Urinary bladder (tissue), 4 donors: ENCODE measurements around the gene TTYH1. TPM values are rescaled to one million over a fixed set of nuclear protein-coding genes. Genes with fewer than 3 reads are reported as not detected.
"Not testable (repeated sequence)": the region's sequence is repeated elsewhere in the genome, so short reads cannot be mapped to it uniquely, and the experiment has no call there.

Experiments
- DNase-seq: peaks from one replicate; pipeline ENCODE4 v3.0.0-alpha.2; 2015; ENCODE audit errors: extremely low spot score
- H3K27ac ChIP-seq: one replicate; pipeline ENCODE4 v1.5.1; 2013; ENCODE audit warnings: low read depth, mild to moderate bottlenecking, moderate library complexity
- H3K36me3 ChIP-seq: one replicate; pipeline ENCODE4 v1.6.1; 2013; ENCODE audit warnings: mild to moderate bottlenecking, moderate library complexity; ENCODE audit not compliant: insufficient read depth
- H3K4me1 ChIP-seq: one replicate; pipeline ENCODE4 v1.6.1; 2013; ENCODE audit warnings: mild to moderate bottlenecking, moderate library complexity; ENCODE audit not compliant: insufficient read depth
- H3K4me3 ChIP-seq: one replicate; pipeline ENCODE4 v1.5.1; 2013; ENCODE audit warnings: low read depth, low read length
- WGBS: extraction: QIAGEN DNeasy Blood & Tissue Kit; methylation state at CpG from one replicate; pipeline ENCODE4 v1.1.7; 2013; 5-methylcytosine and 5-hydroxymethylcytosine counted together
- polyA plus RNA-seq: library from polyadenylated mRNA; stranded (reverse); fragments of 200-250 nt; gene quantifications from one replicate; pipeline ENCODE4 v1.2.3, GENCODE V29; 2013
- total RNA-seq: library from RNA; depleted of rRNA; stranded (reverse); fragments of >200 nt; gene quantifications from one replicate; pipeline ENCODE4 v1.2.3, GENCODE V29; 2014
- donor health status: healthy with polysubstance abuse.
- donor health status: healthy.

TTYH1 gene
- total and polyA plus RNA-seq, 2 donors, result 3.6 to 3.7 TPM

DNA sequence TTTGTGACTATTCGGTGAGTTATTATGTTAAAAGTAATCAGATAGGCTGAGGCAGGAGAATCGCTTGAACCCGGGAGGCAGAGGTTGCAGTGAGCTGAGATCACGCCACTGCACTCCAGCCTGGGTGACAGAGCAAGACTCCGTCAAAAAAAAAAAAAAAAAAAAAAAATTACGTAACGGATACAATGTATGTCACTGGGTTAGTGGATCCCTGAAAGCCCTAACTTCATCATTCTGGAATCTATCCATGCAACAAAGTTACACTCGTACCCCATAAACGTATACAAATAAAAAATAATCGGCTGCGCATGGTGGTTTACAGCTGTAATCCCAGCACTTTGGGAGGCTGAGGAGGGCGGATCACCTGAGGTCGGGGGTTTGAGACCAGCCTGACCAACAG is 33.2 kb upstream of the TTYH1 start:
- H3K4me3 ChIP-seq, H3K4me1 ChIP-seq, H3K36me3 ChIP-seq, DNase-seq, H3K27ac ChIP-seq: not testable (repeated sequence)
- 84% methylated on average over 13 of the region's 13 CpGs for WGBS

DNA sequence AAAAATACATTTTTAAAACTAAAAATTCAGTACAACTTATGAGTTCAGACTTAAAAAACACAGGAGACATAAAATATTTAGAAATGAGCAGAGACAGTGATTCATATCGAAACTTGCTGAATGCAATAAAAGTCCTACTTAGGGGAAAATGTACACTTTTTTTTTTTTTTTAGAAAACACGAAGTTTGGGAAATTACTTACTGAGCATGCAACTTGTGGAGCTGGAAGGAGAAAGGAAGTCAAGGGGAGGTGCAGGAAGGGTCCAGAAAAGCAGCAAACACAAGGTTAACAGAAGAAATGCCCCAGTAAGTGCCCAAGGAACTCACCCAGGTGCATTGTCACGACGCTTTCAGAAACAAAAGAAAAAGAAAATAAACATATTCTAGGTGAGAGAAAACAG is 31.9 kb upstream of the TTYH1 start:
- H3K36me3 ChIP-seq, result no peaks in the 10 kb centered on the region
- no peak overlapping the region for H3K27ac ChIP-seq
- no peak for DNase-seq
- no peaks in the 10 kb centered on the region for H3K4me1 ChIP-seq
- no peak overlapping the region for H3K4me3 ChIP-seq
- 64% methylated on average over 4 of the region's 4 CpGs for WGBS

DNA sequence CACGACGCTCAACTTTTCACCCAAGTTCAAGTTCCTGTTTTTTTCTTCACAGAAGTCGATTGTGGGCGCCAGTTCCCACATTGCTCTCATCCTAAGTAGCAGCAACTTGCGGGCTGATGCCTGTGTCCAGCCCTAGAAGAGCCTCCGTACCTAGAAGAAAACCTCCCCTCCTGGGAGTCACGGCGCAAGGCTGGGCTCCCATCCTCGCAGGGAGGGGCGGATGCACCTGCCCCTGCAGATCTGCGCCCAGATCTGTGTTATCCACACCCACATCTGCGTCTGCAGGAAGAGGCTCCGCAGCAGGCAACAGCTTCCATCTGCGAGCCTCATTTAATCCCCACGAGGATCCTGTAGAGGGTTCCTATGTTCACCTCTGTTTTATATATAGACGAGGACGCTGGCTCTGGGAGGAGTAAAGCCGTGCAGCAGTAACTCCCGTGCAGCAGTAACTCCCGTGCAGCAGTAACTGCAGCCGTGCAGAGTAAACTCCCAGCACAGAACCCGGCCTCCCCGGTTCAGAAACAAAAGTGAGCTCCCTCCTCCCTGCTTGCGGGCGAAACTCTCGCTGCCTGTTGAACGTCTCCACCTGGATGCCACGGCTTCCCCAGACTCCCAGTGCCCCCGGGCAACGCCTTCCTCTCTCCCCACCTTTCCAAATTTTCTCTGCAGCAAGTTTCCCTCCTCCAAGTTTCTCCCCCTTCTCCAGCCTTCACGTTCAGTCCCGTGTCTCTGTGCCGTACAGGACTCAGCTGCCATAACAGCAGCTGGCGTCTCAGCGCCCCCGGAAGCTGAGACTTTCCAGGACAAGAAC is 27.1 kb upstream of the TTYH1 start:
- no peak for DNase-seq
- H3K36me3 ChIP-seq, result no peaks in the 10 kb centered on the region
- no peaks in the 10 kb centered on the region for H3K4me1 ChIP-seq
- no peak overlapping the region for H3K27ac ChIP-seq
- whole genome bisulfite sequencing, result 5% methylated on average over 36 of the region's 36 CpGs
- peak overlapping the region; percentile 10 for H3K4me3 ChIP-seq

DNA sequence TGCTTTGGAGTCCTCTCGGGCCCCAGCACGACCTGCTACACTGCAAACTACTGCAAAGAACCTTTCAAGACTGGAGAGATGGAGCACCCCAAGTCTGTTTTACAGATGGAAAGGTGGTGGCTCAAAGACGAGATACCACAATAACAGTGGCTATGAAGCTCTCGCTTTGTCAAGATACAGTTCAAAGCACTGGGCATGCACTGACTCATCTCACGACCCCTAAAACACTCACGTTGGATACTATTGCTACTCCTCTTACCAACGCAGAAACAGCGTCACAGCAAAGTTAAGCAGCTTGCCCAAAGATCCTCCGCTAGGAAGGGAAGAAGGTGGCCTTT is 26.5 kb upstream of the TTYH1 start:
- DNase-seq, result no peak
- H3K4me3 ChIP-seq, result no peak overlapping the region
- H3K36me3 ChIP-seq, result no peaks in the 10 kb centered on the region
- WGBS, result 41% methylated on average over 9 of the region's 9 CpGs
- no peaks in the 10 kb centered on the region for H3K4me1 ChIP-seq
- no peak overlapping the region for H3K27ac ChIP-seq

DNA sequence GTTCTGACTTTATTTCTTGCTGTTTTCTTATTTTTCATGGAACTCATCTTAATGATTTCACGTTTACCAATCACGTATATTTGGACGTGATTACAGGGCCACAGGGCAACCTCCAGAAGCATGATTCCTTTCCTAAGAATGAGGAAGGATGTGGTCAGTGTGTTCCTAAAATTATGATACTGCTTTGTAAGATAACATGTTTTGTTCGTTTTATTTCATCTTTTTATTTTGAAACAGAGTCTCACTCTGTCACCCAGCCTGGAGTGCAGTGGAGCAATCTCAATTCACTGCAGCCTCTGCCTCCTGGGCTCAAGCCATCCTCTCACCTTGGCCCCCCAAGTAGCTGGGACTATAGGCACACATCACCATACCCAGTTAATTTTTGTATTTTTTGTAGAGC is 25.7 kb upstream of the TTYH1 start:
- H3K36me3 ChIP-seq, result no peaks in the 10 kb centered on the region
- no peak overlapping the region for H3K27ac ChIP-seq
- no peak overlapping the region for H3K4me3 ChIP-seq
- WGBS, result 60% methylated on average over 4 of the region's 4 CpGs
- H3K4me1 ChIP-seq, result no peaks in the 10 kb centered on the region
- no peak for DNase-seq

DNA sequence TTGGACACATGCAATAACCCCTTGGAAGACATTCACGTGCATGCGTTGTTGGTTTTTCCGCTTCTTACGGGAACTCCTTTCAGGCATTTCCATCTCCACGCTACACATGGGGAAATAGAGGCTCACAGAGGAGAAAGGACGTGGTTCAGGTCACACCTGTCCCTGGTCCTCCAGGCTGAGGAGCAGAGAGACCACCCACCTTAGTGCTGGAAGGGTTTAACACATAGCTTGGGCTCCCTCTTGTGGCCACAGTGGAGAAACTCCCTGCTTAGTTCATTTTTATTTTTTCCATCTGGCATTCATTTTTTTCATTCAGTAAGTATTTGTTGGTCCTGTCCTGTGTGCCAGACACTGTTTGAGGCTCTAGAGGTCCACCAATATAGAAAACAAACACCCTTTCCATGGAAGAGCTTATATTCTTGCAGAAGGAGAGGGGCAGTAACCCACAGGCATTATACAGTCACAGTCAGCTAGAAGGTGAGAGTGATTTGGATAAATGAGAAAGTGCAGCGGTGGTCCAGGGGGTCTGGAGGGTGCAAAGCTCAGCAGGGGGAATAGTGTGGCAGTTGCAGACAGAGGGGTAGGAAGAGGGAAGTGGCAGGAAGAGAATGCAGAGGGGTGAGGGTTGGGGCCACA is 24.2 kb upstream of the TTYH1 start:
- WGBS, result 24% methylated on average over 7 of the region's 7 CpGs
- H3K36me3 ChIP-seq, result no peaks in the 10 kb centered on the region
- no peaks in the 10 kb centered on the region for H3K4me1 ChIP-seq
- DNase-seq, result peak; percentile 43
- no peak overlapping the region for H3K4me3 ChIP-seq
- H3K27ac ChIP-seq, result no peak overlapping the region

DNA sequence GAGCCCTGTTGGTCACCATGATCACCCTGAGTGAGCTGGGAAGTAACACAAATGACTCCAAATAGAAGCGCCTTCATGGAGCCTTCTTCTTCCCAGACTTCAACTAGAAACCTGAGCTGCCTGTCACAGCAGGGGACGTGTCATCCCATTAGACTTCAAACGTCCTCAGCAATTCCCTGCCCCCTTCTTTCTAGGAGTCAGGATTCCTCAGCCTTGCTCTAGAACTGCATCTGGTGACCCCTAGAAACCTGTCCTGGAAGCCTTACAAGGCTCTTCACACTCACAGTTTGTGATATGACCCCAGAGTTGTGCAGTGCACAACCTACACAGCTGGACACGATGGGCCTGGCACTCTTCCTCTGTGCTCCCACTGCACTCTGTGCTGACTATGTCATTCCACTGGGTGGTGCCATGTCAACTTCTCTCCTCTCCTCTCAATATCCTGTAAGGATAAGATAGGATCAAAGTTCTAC is 23.6 kb upstream of the TTYH1 start:
- no peak for DNase-seq
- no peak overlapping the region for H3K4me3 ChIP-seq
- H3K27ac ChIP-seq, result no peak overlapping the region
- H3K36me3 ChIP-seq, result no peaks in the 10 kb centered on the region
- 31% methylated on average over 4 of the region's 4 CpGs for WGBS
- no peaks in the 10 kb centered on the region for H3K4me1 ChIP-seq

DNA sequence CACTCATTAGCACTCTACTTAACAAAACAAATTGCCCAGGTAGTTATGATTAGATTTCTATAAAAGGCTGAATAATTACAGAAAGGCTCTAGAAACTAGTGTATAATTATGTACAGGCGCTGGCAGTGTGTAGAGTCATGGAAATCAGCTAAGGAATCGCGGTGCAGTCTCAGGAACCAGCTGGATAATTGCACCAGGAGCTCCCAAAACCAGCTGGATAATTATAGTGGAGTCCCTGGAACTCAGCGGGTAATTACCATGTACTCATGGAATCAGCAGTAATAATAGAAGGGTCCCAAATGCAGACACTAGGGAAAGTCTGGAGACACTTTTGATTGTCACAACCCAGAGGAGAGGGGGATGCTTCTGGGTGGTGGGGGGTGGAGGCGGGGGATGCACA is 23.2 kb upstream of the TTYH1 start:
- Histone ChIP-seq H3K27ac (no peak overlapping the region), H3K4me1 (no peaks in the 10 kb centered on the region), H3K36me3 (no peaks in the 10 kb centered on the region), H3K4me3 (no peak overlapping the region)
- 84% methylated on average over 5 of the region's 5 CpGs for WGBS
- no peak for DNase-seq

DNA sequence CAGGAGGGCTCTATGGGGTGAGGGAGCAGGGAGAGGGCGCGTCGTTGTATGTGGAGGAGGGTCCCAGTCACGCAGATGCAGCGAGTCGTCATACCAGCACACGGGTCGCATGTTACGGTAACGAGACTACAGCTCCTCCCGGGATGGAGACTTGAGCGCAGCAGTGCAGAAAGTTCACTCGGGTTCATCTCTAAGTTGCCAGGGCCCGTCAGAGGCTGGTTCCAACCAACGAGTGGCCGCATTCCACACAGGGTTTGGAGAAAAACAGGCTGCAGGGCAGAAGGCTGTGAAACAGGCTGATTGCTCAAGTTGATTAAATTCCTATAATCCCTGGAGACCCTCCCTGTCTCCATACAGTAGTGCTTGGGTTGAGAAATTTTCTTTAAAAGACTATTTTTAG is 21.9 kb upstream of the TTYH1 start:
- no peak overlapping the region for H3K4me3 ChIP-seq
- H3K36me3 ChIP-seq, result no peaks in the 10 kb centered on the region
- no peaks in the 10 kb centered on the region for H3K4me1 ChIP-seq
- no peak overlapping the region for H3K27ac ChIP-seq
- no peak for DNase-seq
- WGBS, result 77% methylated on average over 16 of the region's 16 CpGs

DNA sequence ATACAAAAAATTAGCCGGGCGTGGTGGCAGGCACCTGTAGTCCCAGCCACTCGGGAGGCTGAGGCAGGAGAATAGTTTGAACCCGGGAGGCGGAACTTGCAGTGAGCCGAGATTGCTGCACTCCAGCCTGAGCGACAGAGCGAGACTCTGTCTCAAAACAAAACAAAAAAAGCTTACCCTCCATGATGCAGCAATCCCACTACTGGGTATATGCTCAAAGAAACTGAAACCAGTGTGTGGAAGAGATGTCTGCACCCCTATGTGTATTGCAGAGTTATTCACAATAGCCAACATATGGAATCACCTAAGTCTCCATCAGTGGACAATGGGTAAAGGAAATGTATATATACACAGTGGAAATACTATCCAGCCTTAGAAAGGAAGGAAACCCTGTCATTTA is 19.6 kb upstream of the TTYH1 start:
- no peak for DNase-seq
- Histone ChIP-seq H3K4me1 (no peaks in the 10 kb centered on the region), H3K4me3 (no peak overlapping the region), H3K36me3 (no peaks in the 10 kb centered on the region), H3K27ac (no peak overlapping the region)
- WGBS, result 83% methylated on average over 8 of the region's 8 CpGs

DNA sequence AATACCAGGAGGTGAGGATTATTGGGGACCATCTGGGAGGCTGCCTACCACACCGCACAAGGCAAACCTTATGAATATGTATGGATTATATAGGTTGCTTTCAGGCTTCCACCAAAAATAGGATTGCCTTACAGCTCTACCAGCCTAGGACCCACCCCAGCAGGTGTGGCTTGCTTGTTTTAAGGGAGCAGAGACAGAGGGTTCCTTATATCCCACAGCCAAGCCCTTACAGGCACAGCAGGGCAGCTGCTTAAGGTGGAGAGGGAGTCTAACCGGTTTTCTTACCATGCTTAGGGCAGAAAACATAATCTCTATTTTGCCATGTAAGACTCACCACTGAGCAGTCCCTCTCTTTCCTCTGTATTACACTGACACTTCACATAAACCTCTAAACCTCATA is 16.1 kb upstream of the TTYH1 start:
- no peaks in the 10 kb centered on the region for H3K4me1 ChIP-seq
- no peak overlapping the region for H3K27ac ChIP-seq
- H3K36me3 ChIP-seq, result no peaks in the 10 kb centered on the region
- WGBS, result 45% methylated on average over 2 of the region's 2 CpGs
- no peak for DNase-seq
- H3K4me3 ChIP-seq, result no peak overlapping the region

DNA sequence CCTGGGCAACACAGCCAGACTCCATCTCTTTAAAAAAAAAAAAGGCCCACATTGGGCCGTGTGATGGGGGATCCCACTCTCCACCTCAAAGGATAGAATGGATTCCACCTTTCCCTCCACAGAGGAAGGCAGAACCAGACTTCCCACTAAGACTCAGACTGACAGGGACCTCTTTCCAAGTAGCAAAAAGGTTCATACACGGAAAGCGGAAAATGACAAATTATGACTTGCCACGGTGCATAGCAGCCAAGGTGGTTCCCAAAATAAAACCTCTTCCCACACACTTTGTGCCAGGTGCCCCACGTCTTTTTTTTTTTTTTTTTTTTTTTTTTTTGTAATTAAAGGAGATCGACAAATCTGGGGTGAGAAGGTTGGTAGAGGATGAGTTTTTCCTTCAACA is 14.4 kb upstream of the TTYH1 start:
- H3K36me3 ChIP-seq, result no peaks in the 10 kb centered on the region
- H3K4me3 ChIP-seq, result no peak overlapping the region
- no peaks in the 10 kb centered on the region for H3K4me1 ChIP-seq
- DNase-seq, result no peak
- 88% methylated on average over 6 of the region's 6 CpGs for WGBS
- no peak overlapping the region for H3K27ac ChIP-seq

DNA sequence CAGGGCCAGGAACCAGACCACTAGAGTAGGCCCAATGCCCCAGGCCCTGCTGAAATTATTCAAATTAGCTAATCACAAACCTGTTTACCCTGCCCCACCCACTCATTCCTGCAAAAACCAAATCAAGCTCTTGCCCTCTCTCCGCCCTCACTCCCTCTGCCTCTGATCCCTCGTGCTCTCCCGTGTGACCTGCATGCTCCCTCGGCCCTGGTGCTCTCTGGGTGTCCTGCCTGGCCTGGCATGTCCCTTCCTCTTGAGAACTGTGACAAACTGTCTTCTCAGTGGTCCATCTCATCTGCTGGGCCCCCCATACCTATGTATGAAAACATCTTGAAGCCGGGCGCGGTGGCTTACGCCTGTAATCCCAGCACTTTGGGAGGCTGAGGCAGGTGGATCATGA is 12.2 kb upstream of the TTYH1 start:
- Histone ChIP-seq H3K4me1 (no peaks in the 10 kb centered on the region), H3K36me3 (no peaks in the 10 kb centered on the region), H3K4me3 (no peak overlapping the region), H3K27ac (no peak overlapping the region)
- no peak for DNase-seq
- 82% methylated on average over 8 of the region's 8 CpGs for WGBS

DNA sequence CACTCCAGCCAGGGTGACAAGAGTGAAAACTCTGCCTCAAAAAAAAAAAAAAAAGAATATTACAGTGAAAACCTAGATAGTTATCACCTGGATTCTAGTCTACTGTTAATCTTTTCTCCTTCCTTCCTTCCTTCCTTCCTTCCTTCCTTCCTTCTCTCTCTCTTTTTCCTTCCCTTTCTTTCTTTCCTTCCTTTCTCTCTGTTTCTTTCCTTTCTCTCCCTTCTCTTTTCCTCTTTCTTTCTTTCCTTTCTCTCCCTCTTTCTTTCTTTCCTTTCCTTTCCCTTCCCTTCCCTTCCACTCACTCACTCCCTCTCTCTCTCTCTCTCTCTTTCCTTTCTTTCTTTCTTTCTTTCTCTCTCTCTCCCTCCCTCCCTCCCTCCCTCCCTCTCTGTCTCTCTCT is 9.6 kb upstream of the TTYH1 start:
- no peaks in the 10 kb centered on the region for H3K4me1 ChIP-seq
- H3K27ac ChIP-seq, result no peak overlapping the region
- no peak for DNase-seq
- H3K4me3 ChIP-seq, result no peak overlapping the region
- H3K36me3 ChIP-seq, result no peaks in the 10 kb centered on the region
